ENCODE data around the gene SLC2A9.

SLC2A9 gene

GRCh38 chr4:9880406-9881197 is 140.7 kb downstream of the SLC2A9 start:
- no peak for TF ChIP-seq FOXP2 (optimal IDR thresholded peaks at IDR 0.05; ENCODE audit: borderline replicate concordance, extremely low read depth, extremely low read length, insufficient read depth)
- no peak for TF ChIP-seq REST (IDR thresholded peaks at IDR 0.05; ENCODE audit: insufficient read depth in 1 of 2, low read depth in 2 of 2, low read length in 2 of 2)
- TF ChIP-seq SIN3A (IDR thresholded peaks at IDR 0.05; ENCODE audit: borderline replicate concordance, insufficient read depth, low read length), result no peak
- no peak for TF ChIP-seq TAF1 (IDR thresholded peaks at IDR 0.05; ENCODE audit: borderline replicate concordance, insufficient read depth, low read length)
- no peak for TF ChIP-seq POLR2AphosphoS5 (IDR thresholded peaks at IDR 0.05; ENCODE audit: low read depth, low read length)

DNA sequence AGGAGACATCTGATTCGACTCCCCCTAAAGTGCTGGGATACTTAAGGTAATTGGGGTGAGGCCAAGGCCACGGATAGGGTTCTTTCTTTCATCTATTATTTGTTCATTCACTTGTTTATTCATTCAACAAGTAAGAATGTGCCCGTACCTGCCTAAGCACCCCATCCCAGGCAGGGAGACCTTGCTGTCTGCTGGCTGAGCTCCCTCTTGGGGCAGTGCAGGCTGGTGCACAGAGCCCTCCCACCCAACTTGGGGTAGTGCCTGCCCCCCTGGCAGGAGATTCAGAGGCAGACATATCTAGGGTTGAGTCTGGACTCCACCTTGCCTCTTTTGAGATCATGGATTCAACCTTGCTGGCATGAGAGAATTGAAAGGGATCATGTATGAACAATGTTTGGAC is 144.2 kb downstream of the SLC2A9 start:
- no peak for TF ChIP-seq FOXP2 (optimal IDR thresholded peaks at IDR 0.05; ENCODE audit: borderline replicate concordance, extremely low read depth, extremely low read length, insufficient read depth)
- no peak for TF ChIP-seq POLR2AphosphoS5 (IDR thresholded peaks at IDR 0.05; ENCODE audit: low read depth, low read length)
- no peak for TF ChIP-seq REST (IDR thresholded peaks at IDR 0.05; ENCODE audit: insufficient read depth in 1 of 2, low read depth in 2 of 2, low read length in 2 of 2)
- TF ChIP-seq SIN3A (IDR thresholded peaks at IDR 0.05; ENCODE audit: borderline replicate concordance, insufficient read depth, low read length), result no peak
- TF ChIP-seq TAF1 (IDR thresholded peaks at IDR 0.05; ENCODE audit: borderline replicate concordance, insufficient read depth, low read length), result no peak

DNA sequence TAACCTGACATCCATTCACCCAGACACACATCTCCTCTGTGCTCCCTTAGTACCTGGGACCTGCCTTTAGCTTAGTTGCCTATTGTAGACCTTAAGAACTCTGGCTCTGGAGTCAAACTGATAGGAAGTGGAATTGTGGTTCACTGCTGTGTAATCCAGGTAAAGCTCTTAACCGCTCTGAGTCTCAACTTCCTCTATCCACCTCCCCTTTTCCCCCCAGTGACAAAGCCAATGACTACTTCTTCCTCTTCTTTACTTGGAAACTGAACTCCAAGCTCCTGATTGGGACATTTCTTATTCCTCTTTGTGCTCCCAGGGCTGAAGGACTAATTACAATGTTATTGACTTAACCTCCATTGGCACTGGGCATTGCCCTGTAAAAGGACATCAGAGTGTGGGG is 145.8 kb downstream of the SLC2A9 start:
- TF ChIP-seq POLR2AphosphoS5 (IDR thresholded peaks at IDR 0.05; ENCODE audit: low read depth, low read length), result no peak
- TF ChIP-seq FOXP2 (optimal IDR thresholded peaks at IDR 0.05; ENCODE audit: borderline replicate concordance, extremely low read depth, extremely low read length, insufficient read depth), result no peak
- no peak for TF ChIP-seq REST (IDR thresholded peaks at IDR 0.05; ENCODE audit: insufficient read depth in 1 of 2, low read depth in 2 of 2, low read length in 2 of 2)
- TF ChIP-seq SIN3A (IDR thresholded peaks at IDR 0.05; ENCODE audit: borderline replicate concordance, insufficient read depth, low read length), result no peak
- no peak for TF ChIP-seq TAF1 (IDR thresholded peaks at IDR 0.05; ENCODE audit: borderline replicate concordance, insufficient read depth, low read length)

GRCh38 chr4:9874385-9874784 is 146.9 kb downstream of the SLC2A9 start:
- no peak for TF ChIP-seq FOXP2 (optimal IDR thresholded peaks at IDR 0.05; ENCODE audit: borderline replicate concordance, extremely low read depth, extremely low read length, insufficient read depth)
- no peak for TF ChIP-seq TAF1 (IDR thresholded peaks at IDR 0.05; ENCODE audit: borderline replicate concordance, insufficient read depth, low read length)
- no peak for TF ChIP-seq SIN3A (IDR thresholded peaks at IDR 0.05; ENCODE audit: borderline replicate concordance, insufficient read depth, low read length)
- TF ChIP-seq POLR2AphosphoS5 (IDR thresholded peaks at IDR 0.05; ENCODE audit: low read depth, low read length), result no peak
- no peak for TF ChIP-seq REST (IDR thresholded peaks at IDR 0.05; ENCODE audit: insufficient read depth in 1 of 2, low read depth in 2 of 2, low read length in 2 of 2)
